Thyroid gland (tissue), 4 donors: ENCODE data around the gene HHAT.

Experiments used
- POLR2A ChIP-seq, 2 donors: fragments of 450-650 bp; IDR thresholded peaks; one replicate each; pipeline ENCODE4 v1.6.1; 2017; ENCODE audit warnings: antibody characterized with exemption in 2 of 2, mild to moderate bottlenecking in 2 of 2, moderate library complexity in 1 of 2
- TF ChIP-seq, protein P1 (sequence below), 6 experiments: fragments of 200-600 bp in 3 of 6; fragments of 450-650 bp in 3 of 6; sonication (generic) in 3 of 6; IDR thresholded peaks; one replicate each; pipeline ENCODE4 v1.5.1; 2016 to 2019; ENCODE audit warnings: antibody characterized with exemption in 6 of 6, mild to moderate bottlenecking in 2 of 6, inconsistent platforms in 1 of 6, moderate library complexity in 1 of 6

DNA sequence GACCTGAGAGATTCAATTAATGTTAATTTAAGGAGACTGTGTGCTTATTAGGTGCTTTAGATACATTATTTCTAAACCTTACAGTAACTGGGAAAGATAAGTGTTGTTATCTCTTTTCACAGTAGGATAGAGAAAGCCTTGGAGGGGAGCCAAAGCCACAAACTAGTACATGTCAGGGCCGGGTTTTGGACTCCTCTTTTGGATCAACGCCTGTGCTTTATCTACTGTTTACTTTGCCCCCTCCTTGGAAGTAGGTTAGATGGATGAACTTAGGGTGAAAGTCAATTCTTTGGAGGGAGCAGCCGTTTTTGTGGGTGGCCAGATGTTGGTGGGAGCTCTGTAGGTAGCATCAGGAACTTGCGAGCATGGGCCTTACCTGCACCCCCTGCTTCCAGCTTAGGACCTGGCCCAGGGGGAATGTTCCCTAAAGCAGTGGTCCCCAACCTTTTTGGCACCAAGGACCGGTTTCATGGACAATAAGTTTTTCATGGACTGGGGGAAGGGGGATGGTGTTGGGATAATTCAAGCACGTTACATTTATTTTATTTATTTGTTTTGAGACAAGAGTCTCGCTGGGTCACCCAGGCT, 1.7 kb downstream of the HHAT start:
- TF ChIP-seq, protein P1, sequence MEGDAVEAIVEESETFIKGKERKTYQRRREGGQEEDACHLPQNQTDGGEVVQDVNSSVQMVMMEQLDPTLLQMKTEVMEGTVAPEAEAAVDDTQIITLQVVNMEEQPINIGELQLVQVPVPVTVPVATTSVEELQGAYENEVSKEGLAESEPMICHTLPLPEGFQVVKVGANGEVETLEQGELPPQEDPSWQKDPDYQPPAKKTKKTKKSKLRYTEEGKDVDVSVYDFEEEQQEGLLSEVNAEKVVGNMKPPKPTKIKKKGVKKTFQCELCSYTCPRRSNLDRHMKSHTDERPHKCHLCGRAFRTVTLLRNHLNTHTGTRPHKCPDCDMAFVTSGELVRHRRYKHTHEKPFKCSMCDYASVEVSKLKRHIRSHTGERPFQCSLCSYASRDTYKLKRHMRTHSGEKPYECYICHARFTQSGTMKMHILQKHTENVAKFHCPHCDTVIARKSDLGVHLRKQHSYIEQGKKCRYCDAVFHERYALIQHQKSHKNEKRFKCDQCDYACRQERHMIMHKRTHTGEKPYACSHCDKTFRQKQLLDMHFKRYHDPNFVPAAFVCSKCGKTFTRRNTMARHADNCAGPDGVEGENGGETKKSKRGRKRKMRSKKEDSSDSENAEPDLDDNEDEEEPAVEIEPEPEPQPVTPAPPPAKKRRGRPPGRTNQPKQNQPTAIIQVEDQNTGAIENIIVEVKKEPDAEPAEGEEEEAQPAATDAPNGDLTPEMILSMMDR (IDR thresholded peaks at IDR 0.05) = no peak
- TF ChIP-seq POLR2A (IDR thresholded peaks at IDR 0.05) = no peak
